HG02870 (cell line): ENCODE data around the gene TRPM4.
"Not testable (repeated sequence)": the region's sequence is repeated elsewhere in the genome, so short reads cannot be mapped to it uniquely, and the experiment has no call there.

Experiments
- ATAC-seq: cut with Tn5 transposase; IDR thresholded peaks from one replicate; pipeline ENCODE4 v1.9.1; 2021; ENCODE audit warnings: mild to moderate bottlenecking, moderate library complexity; ENCODE audit not compliant: unreplicated experiment

Gene TRPM4

GRCh38 chr19:49157445-49158224, at the start of gene TRPM4:
Gene TRPM4, plus strand, starts transcription at chr19:49157792. Its CDS starts 75 bp downstream, at chr19:49157867.
- ATAC-seq: no peak

- ATAC-seq: no peak
Observed at GRCh38 chr19:49109051-49109450, 48.5 kb upstream of the TRPM4 start.

GRCh38 chr19:49109569-49110233, 47.9 kb upstream of the TRPM4 start:
- ATAC-seq: no peak

GRCh38 chr19:49110567-49110966, 47.0 kb upstream of the TRPM4 start:
- no peak for ATAC-seq

- ATAC-seq: no peak
Observed at GRCh38 chr19:49111218-49111998, 46.2 kb upstream of the TRPM4 start.

GRCh38 chr19:49113762-49114629, 43.6 kb upstream of the TRPM4 start, which contains the start of gene LIN7B:
Gene LIN7B, plus strand, starts transcription at chr19:49114370. Its CDS starts 35 bp downstream, at chr19:49114405.
- no peak for ATAC-seq

- ATAC-seq: no peak
Observed at GRCh38 chr19:49114630-49115363, 42.8 kb upstream of the TRPM4 start.

GRCh38 chr19:49116544-49116943, 41.0 kb upstream of the TRPM4 start:
- ATAC-seq: no peak

- ATAC-seq: no peak
Observed at GRCh38 chr19:49117677-49118564, 39.7 kb upstream of the TRPM4 start.

- peak; percentile 72 for ATAC-seq
Observed at GRCh38 chr19:49118565-49119410, 38.8 kb upstream of the TRPM4 start, which contains the start of gene C19orf73. Gene C19orf73, minus strand, starts transcription at chr19:49119143. Its CDS starts 121 bp downstream, at chr19:49119022.

GRCh38 chr19:49119411-49120324, 37.9 kb upstream of the TRPM4 start, which contains the start of gene PPFIA3:
Gene PPFIA3, plus strand, starts transcription at chr19:49119544. Its CDS starts 8,330 bp downstream, at chr19:49127874.
- ATAC-seq: no peak

GRCh38 chr19:49120325-49120683, 37.3 kb upstream of the TRPM4 start:
- no peak for ATAC-seq

GRCh38 chr19:49120868-49121267, 36.7 kb upstream of the TRPM4 start:
- ATAC-seq: no peak

GRCh38 chr19:49121841-49122240, 35.8 kb upstream of the TRPM4 start:
- not testable (repeated sequence) for ATAC-seq

- not testable (repeated sequence) for ATAC-seq
Observed at GRCh38 chr19:49123285-49123684, 34.3 kb upstream of the TRPM4 start.

GRCh38 chr19:49125025-49125731, 32.4 kb upstream of the TRPM4 start:
- ATAC-seq: no peak
